Chondrocyte (in vitro differentiated cells): ENCODE measurements around the gene FSTL1. TPM values are rescaled to one million over a fixed set of nuclear protein-coding genes. Genes with fewer than 3 reads are reported as not detected.

Experiments
- DNase-seq: peaks from one replicate; pipeline ENCODE4 v3.0.0; 2021; ENCODE audit warnings: mixed read lengths, low spot score
- H3K27ac Mint-ChIP-seq: one replicate; pipeline ENCODE4 v1.8.0; 2021; ENCODE audit warnings: mild to moderate bottlenecking, moderate library complexity, mixed read lengths; ENCODE audit not compliant: unreplicated experiment
- H3K27me3 Mint-ChIP-seq: 2 replicates; pipeline ENCODE4 v1.8.0; 2021; ENCODE audit warnings: low read depth, mixed read lengths
- H3K36me3 Mint-ChIP-seq: 2 replicates; pipeline ENCODE4 v1.8.0; 2021; ENCODE audit warnings: low read depth, mixed read lengths
- H3K4me1 Mint-ChIP-seq: 2 replicates; pipeline ENCODE4 v1.8.0; 2021; ENCODE audit warnings: low read depth, mild to moderate bottlenecking, mixed read lengths
- H3K4me3 Mint-ChIP-seq: one replicate; pipeline ENCODE4 v1.8.0; 2021; ENCODE audit warnings: mild to moderate bottlenecking, moderate library complexity, mixed read lengths; ENCODE audit not compliant: unreplicated experiment
- H3K9me3 Mint-ChIP-seq: 2 replicates; pipeline ENCODE4 v1.8.0; 2021; ENCODE audit warnings: low read depth, mixed read lengths
- CTCF ChIP-seq: fragments of 200-600 bp; sonication (generic); IDR thresholded peaks from 2 replicates; pipeline ENCODE4 v1.5.0; 2021; ENCODE audit warnings: antibody characterized with exemption, mild to moderate bottlenecking, moderate library complexity
- total RNA-seq: library from RNA; stranded (reverse); gene quantifications from 3 replicates; pipeline ENCODE4 v1.2.1, GENCODE V29; 2021

The FSTL1 gene
- total RNA-seq, 1 donor from 2014 or later = 3,511 TPM

GRCh38 chr3:120410116-120410515 lies 40.7 kb downstream of the FSTL1 start:
- Mint-ChIP-seq H3K36me3 (peaks cover 57% of the 10 kb centered on the region), H3K27me3 (no peaks in the 10 kb centered on the region), H3K4me1 (peaks cover 3% of the 10 kb centered on the region)

GRCh38 chr3:120407508-120408287 lies 43.1 kb downstream of the FSTL1 start:
- Mint-ChIP-seq H3K27ac (peak overlapping the region; percentile 80), H3K36me3 (peaks cover 71% of the 10 kb centered on the region), H3K4me3 (no peak overlapping the region), H3K27me3 (no peaks in the 10 kb centered on the region), H3K4me1 (peaks cover 3% of the 10 kb centered on the region), H3K9me3 (no peaks in the 10 kb centered on the region)
- DNase-seq = no peak
- no peak for TF ChIP-seq CTCF

More at GRCh38 chr3:120410116-120410515, 40.7 kb downstream of the FSTL1 start:
- TF ChIP-seq CTCF = no peak
- Mint-ChIP-seq H3K9me3 (no peaks in the 10 kb centered on the region), H3K4me3 (no peak overlapping the region), H3K27ac (peak overlapping the region; percentile 17)
- DNase-seq = no peak

DNA sequence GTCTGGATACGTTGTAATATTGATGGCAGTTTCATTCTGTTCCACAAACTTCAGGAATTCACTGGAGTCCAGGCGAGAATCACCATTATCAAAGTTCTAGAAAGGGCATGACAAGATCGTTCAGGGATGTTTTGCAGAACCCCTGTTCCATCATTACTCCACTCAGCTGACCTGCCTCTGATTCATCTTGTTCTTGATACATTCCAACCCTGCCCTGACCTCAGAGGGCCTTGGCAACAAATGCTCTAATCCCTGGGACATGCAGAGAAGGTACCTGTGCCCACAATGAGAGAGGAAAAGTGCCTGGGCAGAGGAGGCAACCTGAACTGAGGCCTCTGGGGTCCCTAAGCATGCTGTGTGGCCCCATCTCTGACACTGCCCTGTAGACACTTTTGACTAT lies 45.9 kb downstream of the FSTL1 start:
- Mint-ChIP-seq H3K9me3 (no peaks in the 10 kb centered on the region), H3K4me1 (peaks cover 3% of the 10 kb centered on the region), H3K4me3 (no peak overlapping the region), H3K36me3 (peaks cover 79% of the 10 kb centered on the region), H3K27me3 (no peaks in the 10 kb centered on the region), H3K27ac (peak overlapping the region; percentile 39)
- TF ChIP-seq CTCF = no peak
- DNase-seq = no peak

DNA sequence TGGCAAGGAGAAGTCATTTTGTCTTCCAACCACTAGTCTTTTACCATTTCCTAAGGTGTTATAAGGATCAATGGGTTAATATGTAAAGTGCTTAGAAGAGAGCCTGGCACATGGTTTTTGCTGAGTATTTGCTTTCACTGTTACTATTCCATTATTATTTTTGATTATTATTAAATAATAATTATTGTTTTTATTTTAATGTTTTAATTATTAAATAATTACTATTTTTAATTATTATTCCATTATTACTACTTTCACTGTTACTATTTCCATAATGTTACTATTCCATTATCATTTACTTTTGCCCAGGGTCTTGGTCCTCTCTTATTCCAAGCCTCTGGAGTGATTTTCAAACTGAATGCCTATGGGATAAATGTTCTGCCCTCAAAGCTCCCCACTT lies 48.5 kb downstream of the FSTL1 start:
- Mint-ChIP-seq H3K36me3 (peaks cover 80% of the 10 kb centered on the region), H3K4me3 (no peak overlapping the region), H3K4me1 (peaks cover 3% of the 10 kb centered on the region), H3K27me3 (no peaks in the 10 kb centered on the region), H3K9me3 (no peaks in the 10 kb centered on the region), H3K27ac (no peak overlapping the region)
- DNase-seq = no peak
- TF ChIP-seq CTCF = no peak

GRCh38 chr3:120399372-120399771 lies 51.4 kb downstream of the FSTL1 start:
- H3K27ac Mint-ChIP-seq = no peak overlapping the region
- H3K9me3 Mint-ChIP-seq = no peaks in the 10 kb centered on the region
- no peak overlapping the region for H3K4me3 Mint-ChIP-seq
- no peaks in the 10 kb centered on the region for H3K4me1 Mint-ChIP-seq
- DNase-seq = no peak
- no peaks in the 10 kb centered on the region for H3K27me3 Mint-ChIP-seq
- no peak for TF ChIP-seq CTCF
- peaks cover 80% of the 10 kb centered on the region for H3K36me3 Mint-ChIP-seq
